NCI-H1092 treated with DMSO at 0.1 percent for 48 hours (cell line): ENCODE results near the gene TRIM58.

Source experiments
- DNase-seq: peaks from one replicate; lab custom pipeline; 2025; lab: John Stamatoyannopoulos, UW

Gene TRIM58, protein sequence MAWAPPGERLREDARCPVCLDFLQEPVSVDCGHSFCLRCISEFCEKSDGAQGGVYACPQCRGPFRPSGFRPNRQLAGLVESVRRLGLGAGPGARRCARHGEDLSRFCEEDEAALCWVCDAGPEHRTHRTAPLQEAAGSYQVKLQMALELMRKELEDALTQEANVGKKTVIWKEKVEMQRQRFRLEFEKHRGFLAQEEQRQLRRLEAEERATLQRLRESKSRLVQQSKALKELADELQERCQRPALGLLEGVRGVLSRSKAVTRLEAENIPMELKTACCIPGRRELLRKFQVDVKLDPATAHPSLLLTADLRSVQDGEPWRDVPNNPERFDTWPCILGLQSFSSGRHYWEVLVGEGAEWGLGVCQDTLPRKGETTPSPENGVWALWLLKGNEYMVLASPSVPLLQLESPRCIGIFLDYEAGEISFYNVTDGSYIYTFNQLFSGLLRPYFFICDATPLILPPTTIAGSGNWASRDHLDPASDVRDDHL

DNA sequence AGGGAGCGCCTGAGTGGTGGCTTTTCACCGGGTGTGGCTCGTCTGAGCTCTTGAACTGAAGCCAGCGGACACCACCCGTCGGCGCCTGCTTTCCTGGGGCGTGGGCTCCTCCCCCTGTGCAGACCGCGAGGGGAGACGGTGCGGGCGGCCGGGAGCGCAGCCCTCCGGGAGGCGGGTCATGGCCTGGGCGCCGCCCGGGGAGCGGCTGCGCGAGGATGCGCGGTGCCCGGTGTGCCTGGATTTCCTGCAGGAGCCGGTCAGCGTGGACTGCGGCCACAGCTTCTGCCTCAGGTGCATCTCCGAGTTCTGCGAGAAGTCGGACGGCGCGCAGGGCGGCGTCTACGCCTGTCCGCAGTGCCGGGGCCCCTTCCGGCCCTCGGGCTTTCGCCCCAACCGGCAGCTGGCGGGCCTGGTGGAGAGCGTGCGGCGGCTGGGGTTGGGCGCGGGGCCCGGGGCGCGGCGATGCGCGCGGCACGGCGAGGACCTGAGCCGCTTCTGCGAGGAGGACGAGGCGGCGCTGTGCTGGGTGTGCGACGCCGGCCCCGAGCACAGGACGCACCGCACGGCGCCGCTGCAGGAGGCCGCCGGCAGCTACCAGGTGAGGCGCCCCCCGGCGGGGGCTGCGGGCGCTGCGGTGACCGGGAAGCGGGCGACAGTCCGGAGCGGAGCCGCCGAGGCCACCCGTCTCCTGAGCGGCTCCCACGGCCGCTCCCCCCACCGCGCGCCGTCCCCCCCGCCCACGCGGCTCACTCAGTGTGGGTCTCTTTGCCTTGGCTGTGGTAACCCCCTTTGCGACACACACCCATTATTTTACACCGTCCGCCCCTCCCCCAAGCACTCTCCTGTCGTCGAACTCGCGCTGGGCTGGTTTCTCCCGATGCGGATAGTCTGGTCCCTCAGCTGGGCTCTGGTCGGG lies at the start of gene TRIM58:
Gene TRIM58, plus strand, starts transcription at position 119 of the 916 bp plus-strand sequence. Its CDS starts 60 bp downstream, at position 179.
- DNase-seq, result no peak

DNA sequence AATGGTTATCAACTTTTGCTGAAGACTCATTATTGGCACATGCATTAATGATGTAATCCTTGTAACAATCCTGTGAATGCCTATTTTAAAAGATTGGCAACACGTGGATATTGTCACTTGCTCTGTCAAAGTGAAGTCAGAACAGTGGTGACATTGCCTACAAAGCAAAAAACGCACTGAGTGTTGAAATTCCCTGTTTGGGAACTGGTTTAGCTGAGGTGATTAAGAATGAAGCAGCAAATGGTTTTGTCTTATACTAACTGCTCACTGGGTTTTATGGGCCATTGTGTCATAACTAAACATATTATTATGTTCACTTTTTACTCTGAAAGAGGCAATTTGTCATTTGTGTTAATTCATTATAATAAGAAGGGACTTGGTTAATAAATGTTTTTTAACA lies 44.4 kb upstream of the TRIM58 start:
- no peak for DNase-seq

DNA sequence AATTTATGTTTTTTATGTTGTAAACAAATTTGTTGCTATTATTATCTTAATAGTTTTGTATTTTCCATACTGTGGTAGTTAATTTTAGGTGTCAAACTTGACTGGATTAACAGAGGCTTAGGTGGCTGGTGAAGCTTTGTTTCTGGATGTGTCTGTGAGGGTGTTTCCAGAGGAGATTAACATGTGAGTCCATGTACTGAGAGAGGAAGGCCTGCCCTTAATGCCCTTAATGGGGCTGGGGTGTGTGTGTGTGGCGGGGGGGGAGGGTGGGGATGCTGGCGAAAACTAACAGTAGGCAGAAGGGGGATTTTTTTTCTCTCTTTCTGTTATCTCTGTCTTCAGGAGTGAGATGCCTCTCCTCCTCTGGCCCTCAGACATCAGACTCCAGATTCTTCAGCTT lies 34.9 kb upstream of the TRIM58 start:
- DNase-seq, result no peak

DNA sequence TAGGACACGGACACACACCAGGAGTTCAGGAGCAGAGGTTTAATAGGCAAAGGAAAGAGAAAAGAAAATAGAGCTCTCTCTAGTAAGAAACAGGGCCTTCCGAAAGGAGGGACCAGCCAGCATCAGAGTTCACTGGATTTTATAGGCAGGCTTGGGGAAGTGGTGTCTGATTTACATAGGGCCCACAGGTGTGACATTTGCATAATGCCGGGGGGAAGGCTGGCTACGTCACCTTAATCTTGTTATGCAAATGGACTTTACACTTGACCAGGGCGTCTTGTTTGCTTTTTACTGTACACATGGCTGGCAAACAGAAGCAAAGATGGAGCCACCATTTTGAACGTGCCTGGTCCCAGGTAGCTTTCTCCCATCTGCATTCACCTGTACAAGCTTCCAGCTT lies 33.0 kb upstream of the TRIM58 start, which contains the start of gene OR14A16:
Gene OR14A16, minus strand, starts transcription at position 97 of the 400 bp plus-strand sequence. CDS start 8,390 bp downstream, outside the sequence.
- no peak for DNase-seq

DNA sequence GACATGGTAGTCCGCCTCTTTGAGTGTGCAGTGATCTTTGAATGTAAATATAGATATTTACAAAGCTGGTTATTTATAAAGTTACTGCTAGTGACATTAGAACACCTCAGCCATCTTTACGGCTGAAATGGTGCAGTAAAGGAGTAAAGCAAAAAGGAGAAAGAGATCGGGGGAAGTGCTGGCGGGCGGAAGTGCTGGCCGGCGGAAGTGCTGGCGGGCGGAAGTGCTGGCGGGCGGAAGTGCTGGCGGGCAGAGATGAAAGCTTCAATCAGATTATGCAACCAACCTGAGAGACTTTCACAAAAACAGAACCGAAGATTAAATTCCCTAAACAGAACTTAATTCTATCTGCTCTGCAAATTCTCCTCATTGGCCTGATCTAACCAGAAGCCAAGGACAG lies 31.6 kb upstream of the TRIM58 start:
- DNase-seq, result no peak

DNA sequence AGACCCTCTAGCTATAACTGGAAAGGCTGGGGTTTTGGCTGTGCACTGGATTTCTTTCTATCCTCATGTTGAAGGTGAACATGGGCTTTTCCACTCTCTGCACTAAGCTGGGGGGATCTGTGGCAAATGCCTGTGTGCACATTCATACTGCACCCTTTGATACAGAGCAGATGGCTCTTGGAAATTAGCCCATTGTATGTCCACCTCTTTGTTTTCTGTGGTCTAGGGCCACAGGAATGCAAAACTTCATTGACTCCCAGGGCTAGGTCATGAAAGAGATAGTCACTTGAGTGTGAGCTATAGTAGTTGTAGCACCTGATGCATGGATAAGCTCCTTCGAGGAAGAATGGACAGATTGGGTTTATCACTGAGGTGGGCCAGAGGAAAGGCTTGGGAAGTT lies 27.3 kb upstream of the TRIM58 start:
- DNase-seq, result no peak

DNA sequence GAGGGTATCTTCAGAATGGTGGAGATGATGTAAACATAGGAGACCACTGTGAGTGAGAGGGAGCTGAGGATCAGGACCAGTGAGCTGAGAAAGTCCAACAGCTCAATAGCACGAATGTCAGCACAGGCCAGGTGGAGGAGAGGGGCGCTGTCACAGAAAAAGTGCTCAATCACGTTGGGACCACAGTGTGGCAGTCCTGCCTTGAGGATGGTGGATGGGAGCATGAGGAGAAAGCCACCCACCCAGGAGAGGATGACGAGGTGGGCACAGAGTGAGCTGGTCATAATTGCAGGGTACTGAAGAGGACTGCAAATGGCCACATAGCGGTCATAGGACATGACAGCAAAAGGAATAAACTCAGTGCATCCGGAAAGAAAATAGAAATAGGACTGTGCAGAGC lies 23.4 kb upstream of the TRIM58 start:
- DNase-seq, result no peak

DNA sequence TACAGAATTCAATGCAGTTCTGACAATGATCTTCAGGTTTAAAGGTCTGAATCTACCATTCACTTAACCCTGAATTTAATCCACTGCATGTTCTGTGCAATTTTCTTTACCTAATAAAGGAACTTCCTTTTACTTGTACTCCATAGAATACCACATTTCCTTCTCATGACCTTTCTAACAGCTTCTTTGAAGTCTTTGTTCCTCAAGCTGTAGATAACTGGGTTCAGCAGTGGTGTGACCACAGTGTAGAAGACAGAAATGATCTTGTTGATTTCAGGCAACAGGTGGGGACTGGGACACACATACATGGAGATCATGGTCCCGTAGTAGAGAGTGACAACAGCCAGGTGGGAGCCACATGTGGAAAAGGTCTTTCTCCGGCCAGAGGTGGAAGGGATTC lies 16.2 kb upstream of the TRIM58 start:
- DNase-seq, result no peak

DNA sequence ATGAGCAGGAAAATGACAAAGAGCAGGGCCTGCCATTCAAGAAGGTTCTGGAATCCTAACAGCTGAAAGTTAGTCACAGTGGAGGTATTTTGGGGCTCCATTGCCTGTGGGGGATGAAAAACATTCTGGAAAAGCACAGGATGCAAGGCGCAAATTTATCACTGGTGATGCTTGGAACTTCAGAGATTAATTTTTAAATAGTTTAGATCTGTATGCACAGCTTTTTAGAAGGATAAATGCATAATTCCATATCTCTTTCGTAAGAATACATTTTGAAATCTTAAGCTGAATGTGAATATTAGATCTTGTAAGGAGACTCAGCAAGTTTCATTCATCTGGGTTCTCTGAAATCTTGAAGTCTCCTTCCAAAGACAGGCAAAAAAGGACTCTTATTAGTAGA lies 15.2 kb upstream of the TRIM58 start, which contains the start of gene OR11L1:
Gene OR11L1, minus strand, starts transcription at position 101 of the 400 bp plus-strand sequence. Its CDS starts 0 bp downstream, at position 101.
- no peak for DNase-seq

DNA sequence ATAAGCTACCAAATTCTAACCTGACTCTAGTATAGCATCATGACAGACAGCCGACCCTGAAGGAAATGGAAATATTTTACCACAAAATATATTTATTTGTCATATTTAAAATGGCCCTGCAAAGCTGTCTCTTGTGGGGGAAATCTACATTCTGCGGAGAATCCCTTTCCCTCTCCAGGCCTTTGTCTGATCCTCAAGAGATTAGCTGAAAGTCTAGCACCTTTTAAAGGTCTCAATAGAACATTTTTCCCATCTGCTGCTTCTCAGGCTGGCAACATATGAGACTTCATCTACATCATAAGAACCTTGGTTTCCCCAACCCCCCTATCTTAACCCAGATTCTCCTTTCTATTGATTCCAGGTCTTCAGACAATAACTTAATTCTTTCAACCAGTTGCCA lies 13.6 kb upstream of the TRIM58 start:
- no peak for DNase-seq

DNA sequence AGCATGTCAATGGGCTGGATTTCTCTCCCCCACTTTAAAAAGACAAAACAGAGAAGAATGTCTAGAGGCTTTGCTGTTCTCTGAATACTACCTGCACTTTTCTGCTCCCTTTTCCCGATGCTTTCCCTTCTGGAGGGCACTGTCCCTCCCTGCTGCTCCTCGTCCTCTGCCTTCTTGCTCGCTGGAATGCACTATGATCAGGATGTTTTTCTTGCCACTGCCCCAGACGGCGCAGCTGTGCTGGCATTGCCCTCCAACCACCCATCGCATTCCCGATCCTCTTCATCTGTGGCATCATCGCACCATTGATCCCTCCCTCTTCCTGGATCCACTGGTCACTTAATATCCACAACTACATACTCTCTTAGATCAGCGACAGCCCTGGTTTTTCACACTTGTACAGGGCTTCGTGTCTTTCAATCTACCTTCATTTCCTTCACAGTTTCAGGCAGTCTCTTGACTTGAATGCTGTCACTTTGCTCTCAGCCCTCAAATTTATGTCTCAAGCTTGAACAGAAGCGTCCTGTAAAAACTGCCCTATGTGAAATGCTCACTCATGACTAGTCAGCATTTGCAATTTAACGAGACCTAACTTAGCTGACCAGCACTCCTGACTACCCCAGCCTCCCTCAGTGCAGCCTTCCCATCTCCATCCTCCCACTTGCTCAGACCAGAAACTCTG lies 11.8 kb upstream of the TRIM58 start:
- DNase-seq, result no peak

DNA sequence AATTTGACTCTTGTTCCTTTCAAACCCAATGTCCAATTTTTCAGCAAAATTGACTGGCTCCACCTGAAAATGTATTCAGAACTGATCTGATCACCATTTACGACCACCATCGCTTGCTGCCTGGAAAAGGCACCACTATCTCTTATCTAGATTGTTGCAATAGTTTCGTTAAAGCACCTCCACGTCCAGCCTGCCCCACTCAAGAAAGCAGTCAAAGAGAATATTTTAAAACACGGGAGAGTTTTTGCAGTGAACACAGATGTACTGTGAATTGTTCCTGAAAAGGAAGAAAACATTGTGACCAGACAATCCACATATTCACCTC lies 11.3 kb upstream of the TRIM58 start:
- DNase-seq, result no peak

DNA sequence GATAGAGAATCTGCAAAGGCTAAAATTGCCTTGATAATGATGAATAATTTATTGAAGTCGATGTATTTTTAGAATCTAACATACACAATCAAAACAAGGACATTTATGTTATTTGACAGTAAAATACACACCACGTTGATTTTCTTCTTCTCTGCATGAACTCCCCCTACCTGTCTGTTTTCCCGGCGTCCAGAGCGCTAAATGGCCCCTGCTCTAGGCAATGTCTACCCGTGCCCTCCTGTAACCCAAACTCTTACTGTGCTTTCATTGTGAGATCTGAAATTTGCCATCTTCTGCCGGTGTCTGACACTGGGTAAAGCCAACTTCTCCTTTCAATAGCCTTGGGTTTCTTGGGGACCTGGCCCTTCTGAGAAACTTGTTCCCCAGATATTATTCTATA lies 8.6 kb upstream of the TRIM58 start:
- no peak for DNase-seq

DNA sequence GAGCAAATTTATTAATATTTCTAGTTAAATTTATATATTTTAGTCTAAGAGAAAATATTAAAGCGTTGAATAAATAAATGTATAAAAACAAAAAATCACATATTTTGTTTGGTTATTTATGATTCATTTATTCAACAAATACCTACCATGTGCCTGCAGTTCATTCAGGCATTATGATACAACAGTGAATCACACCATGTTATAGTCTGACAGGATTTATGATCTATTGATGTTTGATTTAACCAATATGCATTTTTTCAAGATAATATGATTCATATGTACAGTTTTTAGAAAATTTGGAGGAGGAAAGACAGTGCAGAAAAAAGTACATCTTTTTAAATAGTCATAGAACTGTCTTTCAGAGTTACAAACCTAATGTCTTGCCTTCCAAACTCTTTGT lies 7.4 kb upstream of the TRIM58 start:
- no peak for DNase-seq

DNA sequence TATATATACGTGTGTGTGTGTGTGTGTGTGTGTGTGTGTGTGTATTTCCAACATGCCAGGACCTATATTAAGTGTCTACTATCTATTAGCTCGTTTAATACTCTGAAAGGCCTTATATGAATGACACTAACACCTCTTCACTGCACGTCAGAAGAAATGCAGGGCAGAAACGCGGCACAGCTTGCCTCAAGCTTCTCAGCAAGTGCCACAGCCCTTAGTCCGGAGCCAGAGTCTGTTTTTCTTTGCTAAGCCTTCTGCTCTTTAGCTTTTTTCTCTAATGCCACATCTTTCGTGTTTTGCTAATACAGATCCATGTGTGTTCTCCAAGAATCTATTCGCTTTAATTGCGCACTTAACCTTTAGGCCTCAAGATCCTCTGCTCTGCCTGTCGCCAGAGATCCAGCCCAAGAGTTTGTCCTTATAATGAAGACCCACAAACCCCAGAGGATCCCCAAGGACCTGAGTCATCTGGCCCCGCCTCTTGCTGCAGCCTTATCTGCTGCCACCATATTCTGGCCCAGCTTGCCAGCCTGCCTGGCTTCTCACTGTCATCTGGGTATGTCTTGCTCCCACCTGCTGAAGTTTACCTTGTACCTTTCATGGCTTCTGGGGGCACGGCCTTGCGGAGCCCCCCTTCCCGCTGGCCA lies 2.0 kb upstream of the TRIM58 start:
- DNase-seq, result no peak

DNA sequence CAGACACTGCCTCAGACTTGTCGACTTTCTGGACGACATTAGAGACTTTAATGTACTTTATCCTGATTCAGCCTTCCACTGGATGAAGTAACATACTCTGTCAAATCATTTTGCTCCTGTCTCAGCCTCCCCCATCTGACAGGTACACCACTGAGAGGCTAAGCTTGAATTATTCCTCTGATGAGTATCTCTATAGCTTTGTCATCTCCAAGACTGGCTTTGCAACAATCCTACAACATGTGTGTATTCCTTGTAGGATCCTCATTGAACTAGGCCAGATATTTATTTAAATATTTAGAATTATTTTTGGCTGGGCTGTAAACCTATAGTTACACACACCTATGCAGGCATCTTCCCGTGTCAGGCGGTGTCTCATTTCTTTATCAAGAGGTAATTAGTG lies 1.1 kb upstream of the TRIM58 start:
- no peak for DNase-seq

DNA sequence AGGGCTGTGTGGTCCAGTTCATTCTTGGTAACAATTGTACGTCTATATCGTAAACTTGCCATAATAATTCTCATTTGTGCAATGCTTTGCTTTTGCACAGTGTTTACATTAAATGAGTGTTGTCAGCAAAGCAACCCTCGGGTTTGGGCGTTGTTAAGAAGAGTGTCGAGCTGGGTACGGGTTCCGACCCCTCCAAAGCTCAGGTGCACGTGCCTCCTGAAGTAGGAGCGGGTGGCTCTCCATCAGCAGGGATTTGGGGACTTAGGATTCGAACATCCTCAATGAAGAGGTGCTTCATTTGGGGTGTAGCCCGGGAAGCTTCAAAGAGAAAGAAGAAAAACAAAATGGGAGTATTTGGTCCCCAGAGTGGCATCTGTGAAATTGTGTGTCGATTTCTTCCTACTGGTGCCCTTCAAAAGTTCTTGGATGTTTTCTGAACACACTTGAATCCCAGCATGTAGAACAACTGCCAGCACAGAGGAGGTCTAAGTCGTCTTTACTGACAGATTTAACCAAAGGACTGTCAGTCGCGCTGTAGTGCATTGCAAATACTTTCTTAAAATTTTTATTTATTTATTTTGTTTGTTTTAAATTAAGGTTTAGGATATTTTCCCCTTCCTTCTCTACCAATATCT lies 1.1 kb downstream of the TRIM58 start:
- DNase-seq, result no peak

DNA sequence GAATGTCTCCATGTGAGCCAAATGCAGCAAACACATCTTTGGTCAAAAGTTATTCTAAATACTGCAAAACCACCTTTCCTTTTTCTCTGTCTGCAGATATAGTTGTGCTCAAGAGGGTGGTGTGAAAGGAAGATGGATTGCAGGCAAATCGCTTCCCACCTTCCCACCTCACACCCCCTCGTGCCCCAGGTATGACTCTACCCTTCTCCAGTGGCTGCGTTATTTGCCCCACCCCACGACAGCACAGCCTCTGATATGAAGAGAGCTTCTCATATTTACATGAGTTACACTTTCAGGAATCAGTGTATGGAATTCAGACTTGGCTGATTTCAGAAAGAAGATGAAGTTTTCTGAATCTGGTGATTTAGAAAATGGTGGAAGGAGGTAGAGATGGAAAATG lies 5.8 kb downstream of the TRIM58 start:
- DNase-seq, result no peak

DNA sequence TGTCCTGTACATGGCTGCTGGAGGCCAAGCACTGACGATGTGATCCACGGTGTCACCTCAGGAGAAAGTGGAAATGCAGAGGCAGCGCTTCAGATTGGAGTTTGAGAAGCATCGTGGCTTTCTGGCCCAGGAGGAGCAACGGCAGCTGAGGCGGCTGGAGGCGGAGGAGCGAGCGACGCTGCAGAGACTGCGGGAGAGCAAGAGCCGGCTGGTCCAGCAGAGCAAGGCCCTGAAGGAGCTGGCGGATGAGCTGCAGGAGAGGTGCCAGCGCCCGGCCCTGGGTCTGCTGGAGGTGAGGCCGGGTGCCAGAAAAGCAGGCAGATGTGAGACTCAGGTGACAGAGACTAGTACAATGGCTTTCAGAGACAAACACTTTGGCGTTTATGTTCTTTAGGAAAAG lies 7.7 kb downstream of the TRIM58 start:
- DNase-seq, result no peak

DNA sequence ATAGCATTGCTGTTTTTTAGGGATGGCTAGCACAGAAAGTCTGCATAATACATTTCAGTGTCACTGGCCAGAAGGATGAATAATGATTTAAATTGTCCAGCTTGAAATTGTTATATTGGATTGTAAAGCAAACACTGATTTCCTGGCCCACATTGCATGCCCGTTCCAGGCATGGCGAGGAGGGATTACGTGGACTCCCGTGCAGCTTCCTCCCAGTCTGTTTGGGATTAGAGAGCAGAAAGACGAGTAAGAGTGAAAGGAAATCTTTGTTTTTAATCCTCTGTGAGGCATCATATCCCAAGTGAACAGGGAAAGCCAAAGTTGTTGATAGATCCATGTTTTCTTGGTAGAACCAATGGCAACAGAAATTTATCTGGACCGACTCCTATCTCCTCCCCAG lies 8.4 kb downstream of the TRIM58 start:
- no peak for DNase-seq

DNA sequence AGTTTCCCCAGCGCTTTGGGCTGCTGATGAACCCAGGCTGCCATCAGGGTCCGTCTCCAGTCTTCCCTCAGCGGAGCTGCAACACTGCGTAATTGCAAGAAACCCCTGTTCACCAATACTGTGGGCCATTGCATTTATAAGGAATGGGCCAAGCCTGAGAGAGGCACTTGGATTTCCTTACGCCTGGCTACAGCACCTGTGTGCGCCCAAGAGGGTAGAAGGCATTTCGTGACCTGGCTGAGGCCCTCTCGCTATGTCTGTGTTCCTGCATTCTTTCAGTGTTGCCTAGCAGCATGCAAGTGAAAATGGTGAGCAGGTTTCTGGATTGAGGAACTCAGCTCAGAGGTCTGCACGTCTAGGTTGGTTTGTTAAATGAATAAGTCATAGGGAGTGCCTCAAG lies 26.4 kb downstream of the TRIM58 start:
- DNase-seq, result no peak
